ENCODE results near the gene C16orf82.

C16orf82 gene

DNA sequence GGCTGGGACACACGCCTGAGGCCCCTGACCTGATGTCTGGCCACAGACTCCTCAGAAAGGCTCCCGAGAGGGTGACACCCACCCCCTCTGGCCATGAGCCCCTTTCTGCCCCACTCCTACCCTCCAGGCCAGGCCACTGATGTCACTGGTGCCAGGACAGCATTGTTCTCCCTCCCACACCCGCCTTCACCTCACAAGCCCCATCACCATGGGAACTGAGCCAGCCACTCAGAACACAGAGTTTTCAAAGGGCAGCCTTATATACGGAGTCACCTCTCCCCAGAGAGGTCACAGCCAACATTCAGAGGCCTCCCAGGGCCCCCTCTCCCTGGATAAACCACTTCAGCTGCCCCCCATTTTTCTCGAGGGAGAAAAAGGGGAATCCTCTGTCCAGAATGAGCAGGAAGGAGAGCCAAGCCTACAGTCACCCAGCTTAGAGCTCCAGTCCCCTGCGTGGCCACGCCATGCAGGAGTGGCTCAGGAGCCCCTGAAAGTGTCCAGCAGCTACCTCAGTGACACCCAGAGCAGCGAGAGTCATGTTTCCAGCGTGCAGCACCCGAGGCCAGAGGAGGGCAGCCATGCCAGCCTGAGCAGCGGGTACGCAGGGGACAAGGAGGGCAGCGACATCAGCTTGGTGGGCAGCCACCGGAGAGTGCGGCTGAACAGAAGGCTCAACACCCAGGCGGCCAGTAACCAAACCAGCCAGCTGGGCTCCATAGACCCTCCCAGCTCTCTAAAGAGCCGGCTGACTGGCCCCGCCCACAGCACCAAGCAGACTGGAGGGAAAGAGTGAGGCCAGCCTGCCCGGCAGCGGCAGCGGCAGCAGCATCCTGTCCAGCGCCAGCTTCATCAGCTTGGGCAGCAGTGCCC, at the start of gene C16orf82:
TSS of gene C16orf82 (plus strand) at position 260 of the 870 bp plus-strand sequence.
- no peak for DNase-seq (ENCODE audit: low read depth)
- TF ChIP-seq, protein P1, sequence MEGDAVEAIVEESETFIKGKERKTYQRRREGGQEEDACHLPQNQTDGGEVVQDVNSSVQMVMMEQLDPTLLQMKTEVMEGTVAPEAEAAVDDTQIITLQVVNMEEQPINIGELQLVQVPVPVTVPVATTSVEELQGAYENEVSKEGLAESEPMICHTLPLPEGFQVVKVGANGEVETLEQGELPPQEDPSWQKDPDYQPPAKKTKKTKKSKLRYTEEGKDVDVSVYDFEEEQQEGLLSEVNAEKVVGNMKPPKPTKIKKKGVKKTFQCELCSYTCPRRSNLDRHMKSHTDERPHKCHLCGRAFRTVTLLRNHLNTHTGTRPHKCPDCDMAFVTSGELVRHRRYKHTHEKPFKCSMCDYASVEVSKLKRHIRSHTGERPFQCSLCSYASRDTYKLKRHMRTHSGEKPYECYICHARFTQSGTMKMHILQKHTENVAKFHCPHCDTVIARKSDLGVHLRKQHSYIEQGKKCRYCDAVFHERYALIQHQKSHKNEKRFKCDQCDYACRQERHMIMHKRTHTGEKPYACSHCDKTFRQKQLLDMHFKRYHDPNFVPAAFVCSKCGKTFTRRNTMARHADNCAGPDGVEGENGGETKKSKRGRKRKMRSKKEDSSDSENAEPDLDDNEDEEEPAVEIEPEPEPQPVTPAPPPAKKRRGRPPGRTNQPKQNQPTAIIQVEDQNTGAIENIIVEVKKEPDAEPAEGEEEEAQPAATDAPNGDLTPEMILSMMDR (IDR thresholded peaks at IDR 0.05; ENCODE audit: insufficient read depth, low read depth, low read length, missing control alignments), result no peak

DNA sequence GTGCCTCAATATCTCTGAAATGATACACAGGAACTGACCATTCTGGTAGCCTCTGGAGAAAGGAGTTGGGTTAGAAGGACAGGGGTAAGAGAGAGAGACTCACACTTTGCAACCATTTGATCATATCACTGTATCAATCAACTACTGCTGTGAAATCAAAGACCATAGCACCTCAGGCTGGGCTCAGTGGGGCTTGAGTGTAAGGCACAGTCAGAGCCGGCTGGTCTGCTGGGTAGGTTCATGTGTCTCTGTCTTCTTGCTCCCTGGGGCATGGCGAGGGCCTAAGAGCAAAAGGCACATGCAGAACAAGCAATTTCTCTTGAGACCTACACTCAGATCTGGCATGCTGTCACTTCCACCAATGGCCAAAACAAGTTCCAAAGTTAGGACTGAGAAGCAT, 46.7 kb upstream of the C16orf82 start:
- DNase-seq (ENCODE audit: low read depth), result no peak
- H3K4me3 ChIP-seq (ENCODE audit: low read depth, low read length), result no peak overlapping the region

More for the DNA sequence above, at the start of gene C16orf82:
- H3K4me3 ChIP-seq (ENCODE audit: low read depth, low read length), result no peak within 1 kb of the TSS

DNA sequence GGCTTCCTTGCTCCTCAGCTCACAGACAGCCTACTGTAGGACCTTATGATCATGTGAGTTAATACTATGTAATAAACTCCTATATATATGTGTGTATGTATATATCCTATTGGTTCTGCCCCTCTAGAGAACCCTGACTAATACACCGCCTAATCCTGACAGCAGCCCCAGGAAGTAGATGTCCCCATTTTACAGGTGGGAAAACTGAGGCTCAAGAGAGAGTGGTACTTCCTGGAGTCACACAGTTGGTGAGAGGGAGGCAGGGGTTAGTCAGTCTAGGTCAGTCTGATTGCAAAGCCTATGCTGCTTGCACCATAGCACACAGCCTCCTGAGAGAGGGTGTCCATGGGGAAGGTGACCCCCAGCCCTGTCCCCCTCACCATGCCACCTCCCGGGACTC, 42.7 kb upstream of the C16orf82 start:
- no peak overlapping the region for H3K4me3 ChIP-seq (ENCODE audit: low read depth, low read length)
- no peak for DNase-seq (ENCODE audit: low read depth)
- TF ChIP-seq, protein P1 (IDR thresholded peaks at IDR 0.05; ENCODE audit: insufficient read depth, low read depth, low read length, missing control alignments), result no peak

More for the DNA sequence above, 46.7 kb upstream of the C16orf82 start:
- TF ChIP-seq, protein P1 (IDR thresholded peaks at IDR 0.05; ENCODE audit: insufficient read depth, low read depth, low read length, missing control alignments), result no peak

DNA sequence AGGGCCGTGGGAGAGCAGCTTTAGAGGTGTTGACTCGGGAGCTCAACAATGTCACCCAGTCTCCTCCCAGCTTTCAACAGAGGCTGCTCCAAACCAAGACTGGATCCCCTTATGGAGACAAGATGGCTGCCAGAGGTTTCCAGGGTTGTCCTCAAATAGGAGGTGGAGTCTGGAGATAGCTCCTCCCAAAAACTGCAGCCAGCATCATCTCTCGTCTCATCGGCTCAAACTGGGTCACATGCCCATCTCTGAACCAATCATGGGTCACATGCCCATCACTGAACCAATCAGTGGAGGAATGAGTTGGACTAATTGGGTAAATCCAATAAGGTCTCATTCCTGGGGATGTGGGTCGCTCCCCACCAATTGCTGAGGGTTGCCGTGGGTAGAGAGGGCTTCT, 41.1 kb upstream of the C16orf82 start:
- TF ChIP-seq, protein P1 (IDR thresholded peaks at IDR 0.05; ENCODE audit: insufficient read depth, low read depth, low read length, missing control alignments), result no peak
- H3K4me3 ChIP-seq (ENCODE audit: low read depth, low read length), result no peak overlapping the region
- no peak for DNase-seq (ENCODE audit: low read depth)

DNA sequence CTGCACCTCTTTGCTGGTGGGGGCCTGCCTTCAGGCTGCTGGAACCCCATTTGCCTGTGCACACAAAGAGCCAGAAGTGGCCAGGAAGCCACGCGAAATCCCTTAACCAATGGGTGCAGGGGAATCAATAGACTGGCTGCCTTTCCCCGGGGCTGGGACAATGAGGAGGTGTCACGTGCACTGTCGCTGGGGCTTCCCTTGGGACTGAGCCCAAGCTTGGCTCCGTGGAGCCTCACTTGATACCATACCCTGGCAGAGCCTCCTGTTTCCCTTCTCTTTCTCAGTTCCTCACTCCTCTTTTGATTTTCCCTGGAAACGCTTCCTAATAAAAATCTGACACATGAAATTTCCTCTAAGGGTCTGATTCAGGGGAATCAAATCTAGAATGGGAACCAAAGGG, 38.8 kb upstream of the C16orf82 start:
- H3K4me3 ChIP-seq (ENCODE audit: low read depth, low read length), result no peak overlapping the region
- no peak for DNase-seq (ENCODE audit: low read depth)
- TF ChIP-seq, protein P1 (IDR thresholded peaks at IDR 0.05; ENCODE audit: insufficient read depth, low read depth, low read length, missing control alignments), result no peak

DNA sequence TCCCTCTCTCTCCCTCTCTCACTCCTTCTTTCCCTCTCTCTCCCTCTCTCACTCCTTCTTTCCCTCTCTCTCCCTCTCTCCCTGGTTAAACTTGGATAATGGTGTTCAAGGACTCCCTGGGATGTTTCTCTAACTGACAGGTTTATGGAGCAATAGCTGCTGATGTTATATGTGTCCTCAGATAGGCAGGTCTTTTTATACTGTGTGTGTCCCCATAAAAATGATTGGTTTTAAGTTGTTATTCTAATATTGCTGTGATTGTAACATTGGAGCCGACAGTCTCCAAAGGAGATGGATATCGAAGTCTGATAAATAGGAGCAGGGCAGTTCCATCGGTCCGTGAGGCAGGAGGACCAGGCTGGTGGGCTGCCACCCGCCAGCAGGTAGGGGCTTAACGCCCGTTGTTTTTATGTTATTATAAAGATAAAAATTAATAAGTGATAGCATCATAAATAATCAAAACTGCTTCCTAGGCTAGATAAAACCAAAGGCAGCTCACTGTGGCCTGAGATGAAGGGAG, 38.1 kb upstream of the C16orf82 start:
- TF ChIP-seq, protein P1 (IDR thresholded peaks at IDR 0.05; ENCODE audit: insufficient read depth, low read depth, low read length, missing control alignments), result no peak
- no peak for DNase-seq (ENCODE audit: low read depth)
- no peak overlapping the region for H3K4me3 ChIP-seq (ENCODE audit: low read depth, low read length)
